DND-41 (cell line): ENCODE results near the gene GRID2.

Experiments
- ATAC-seq: fragments of 200-7000 bp; cut with Tn5 transposase; 3 replicates; pipeline ENCODE4 v1.9.1; 2021; ENCODE audit warnings: low read depth; ENCODE audit not compliant: insufficient read depth
- DNase-seq: peaks from one replicate; pipeline ENCODE4 v3.0.0-alpha.2; 2020
- H2AFZ ChIP-seq: 2 replicates; pipeline ENCODE4 v1.6.0; 2012; ENCODE audit warnings: low read depth, low read length
- H3K27ac ChIP-seq: 2 replicates; pipeline ENCODE4 v1.5.1; 2012; ENCODE audit warnings: low read length, inconsistent platforms
- H3K27me3 ChIP-seq: fragments of 200-600 bp; sonication (generic); 2 replicates; pipeline ENCODE4 v1.6.0; 2012; ENCODE audit warnings: low read length, mild to moderate bottlenecking, inconsistent platforms; ENCODE audit not compliant: insufficient read depth, poor library complexity
- H3K36me3 ChIP-seq: 2 replicates; pipeline ENCODE4 v1.5.1; 2012; ENCODE audit warnings: low read length, inconsistent platforms; ENCODE audit not compliant: insufficient read depth
- H3K4me1 ChIP-seq: 2 replicates; pipeline ENCODE4 v1.5.1; 2012; ENCODE audit warnings: mild to moderate bottlenecking, low read length; ENCODE audit not compliant: insufficient read depth
- H3K4me2 ChIP-seq: 2 replicates; pipeline ENCODE4 v1.6.0; 2012; ENCODE audit warnings: mild to moderate bottlenecking, moderate library complexity, low read length, inconsistent platforms; ENCODE audit not compliant: insufficient read depth
- H3K4me3 ChIP-seq, 2 experiments: fragments of 200-600 bp in 1 of 2; shearing (Covaris generic) in 1 of 2; 2 replicates each; pipeline ENCODE4 v1.5.1; 2012 to 2016; ENCODE audit warnings: inconsistent platforms in 2 of 2, low read length in 2 of 2, mild to moderate bottlenecking in 2 of 2, low read depth in 1 of 2, moderate library complexity in 1 of 2
- H3K79me2 ChIP-seq: 2 replicates; pipeline ENCODE4 v1.6.0; 2012; ENCODE audit warnings: low read length, inconsistent platforms; ENCODE audit not compliant: insufficient read depth
- H3K9ac ChIP-seq: 2 replicates; pipeline ENCODE4 v1.6.0; 2012; ENCODE audit warnings: low read depth, mild to moderate bottlenecking, inconsistent platforms, low read length, moderate library complexity
- H3K9me3 ChIP-seq: 2 replicates; pipeline ENCODE4 v1.5.1; 2012; ENCODE audit warnings: low read length, moderate library complexity, mild to moderate bottlenecking, inconsistent platforms; ENCODE audit not compliant: insufficient read depth, severe bottlenecking
- H4K20me1 ChIP-seq: 2 replicates; pipeline ENCODE4 v1.6.0; 2012; ENCODE audit warnings: low read length; ENCODE audit not compliant: insufficient read depth
- CTCF ChIP-seq: IDR thresholded peaks from 2 replicates; pipeline ENCODE4 v1.5.1; 2012; ENCODE audit warnings: borderline replicate concordance, low read length, moderate library complexity, mild to moderate bottlenecking; ENCODE audit not compliant: poor library complexity, severe bottlenecking; ENCODE audit errors: extremely low read depth
- EZH2 ChIP-seq: IDR thresholded peaks from 3 replicates; pipeline ENCODE4 v1.6.1; 2012; ENCODE audit warnings: borderline replicate concordance, low read depth, mild to moderate bottlenecking, moderate library complexity, low read length, inconsistent platforms; ENCODE audit not compliant: severe bottlenecking

Gene GRID2

GRCh38 chr4:93469560-93469959, 1165.8 kb downstream of the GRID2 start:
- Histone ChIP-seq H3K9ac (no peak overlapping the region), H3K4me1 (no peaks in the 10 kb centered on the region), H2AFZ (no peak overlapping the region), H4K20me1 (no peaks in the 10 kb centered on the region), H3K4me2 (no peak overlapping the region), H3K27ac (no peak overlapping the region), H3K27me3 (no peaks in the 10 kb centered on the region), H3K9me3 (no peaks in the 10 kb centered on the region), H3K4me3 (no peak overlapping the region), H3K36me3 (no peaks in the 10 kb centered on the region), H3K79me2 (no peaks in the 10 kb centered on the region)
- no peak for TF ChIP-seq EZH2
- no peak for TF ChIP-seq CTCF
- ATAC-seq (no peak), DNase-seq (no peak)

GRCh38 chr4:93475730-93476129, 1172.0 kb downstream of the GRID2 start:
- Histone ChIP-seq H4K20me1 (no peaks in the 10 kb centered on the region), H3K79me2 (no peaks in the 10 kb centered on the region), H3K9me3 (no peaks in the 10 kb centered on the region), H3K27ac (no peak overlapping the region), H3K9ac (no peak overlapping the region), H2AFZ (no peak overlapping the region), H3K4me1 (no peaks in the 10 kb centered on the region), H3K27me3 (no peaks in the 10 kb centered on the region), H3K4me3 (no peak overlapping the region), H3K4me2 (no peak overlapping the region), H3K36me3 (no peaks in the 10 kb centered on the region)
- TF ChIP-seq EZH2 (no peak), CTCF (no peak)
- ATAC-seq (no peak), DNase-seq (no peak)

DNA sequence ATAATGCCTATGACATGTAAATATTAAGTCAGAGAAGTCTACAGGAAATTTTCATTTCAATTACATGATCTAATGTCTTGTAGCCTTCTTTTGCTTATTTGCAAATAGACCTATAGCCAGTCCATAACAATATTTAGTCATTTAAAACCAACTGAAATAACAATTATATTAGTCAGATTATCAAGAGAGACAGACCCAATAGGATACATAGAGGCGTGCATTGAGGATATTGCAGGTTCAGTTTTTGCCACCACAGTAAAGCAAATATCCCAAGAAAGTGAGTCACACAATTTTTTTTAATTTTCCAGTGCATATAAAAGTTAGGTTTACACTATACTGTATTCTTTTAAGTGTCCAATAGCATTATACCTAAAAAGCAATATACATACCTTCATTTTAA, 1175.0 kb downstream of the GRID2 start:
- DNase-seq (no peak), ATAC-seq (no peak)
- Histone ChIP-seq H3K79me2 (no peaks in the 10 kb centered on the region), H3K27ac (no peak overlapping the region), H2AFZ (no peak overlapping the region), H3K4me2 (no peak overlapping the region), H3K4me1 (no peaks in the 10 kb centered on the region), H3K9ac (no peak overlapping the region), H3K27me3 (no peaks in the 10 kb centered on the region), H3K9me3 (no peaks in the 10 kb centered on the region), H3K4me3 (no peak overlapping the region), H3K36me3 (no peaks in the 10 kb centered on the region), H4K20me1 (no peaks in the 10 kb centered on the region)
- no peak for TF ChIP-seq EZH2
- TF ChIP-seq CTCF, result no peak

GRCh38 chr4:93480452-93480851, 1176.7 kb downstream of the GRID2 start:
- H3K9ac ChIP-seq, result no peak overlapping the region
- no peak for DNase-seq
- H3K9me3 ChIP-seq, result no peaks in the 10 kb centered on the region
- no peaks in the 10 kb centered on the region for H3K4me1 ChIP-seq
- H3K4me3 ChIP-seq, result no peak overlapping the region
- ATAC-seq, result no peak
- H2AFZ ChIP-seq, result no peak overlapping the region
- H3K79me2 ChIP-seq, result no peaks in the 10 kb centered on the region
- H3K27ac ChIP-seq, result no peak overlapping the region
- H3K36me3 ChIP-seq, result no peaks in the 10 kb centered on the region
- no peak overlapping the region for H3K4me2 ChIP-seq
- H3K27me3 ChIP-seq, result no peaks in the 10 kb centered on the region
- TF ChIP-seq EZH2 (no peak), CTCF (no peak)
- no peaks in the 10 kb centered on the region for H4K20me1 ChIP-seq
